NCI-H1436 (cell line): ENCODE data around the gene GBP7.
"Not testable (repeated sequence)": the region's sequence is repeated elsewhere in the genome, so short reads cannot be mapped to it uniquely, and the experiment has no call there.

Experiments used
- DNase-seq: peaks from one replicate; lab custom pipeline; 2025; lab: John Stamatoyannopoulos, UW

Gene GBP7

GRCh38 chr1:89170170-89171066 lies 5.4 kb downstream of the GBP7 start:
- no peak for DNase-seq

- no peak for DNase-seq
Measured at GRCh38 chr1:89169166-89169565, 6.6 kb downstream of the GBP7 start.

DNA sequence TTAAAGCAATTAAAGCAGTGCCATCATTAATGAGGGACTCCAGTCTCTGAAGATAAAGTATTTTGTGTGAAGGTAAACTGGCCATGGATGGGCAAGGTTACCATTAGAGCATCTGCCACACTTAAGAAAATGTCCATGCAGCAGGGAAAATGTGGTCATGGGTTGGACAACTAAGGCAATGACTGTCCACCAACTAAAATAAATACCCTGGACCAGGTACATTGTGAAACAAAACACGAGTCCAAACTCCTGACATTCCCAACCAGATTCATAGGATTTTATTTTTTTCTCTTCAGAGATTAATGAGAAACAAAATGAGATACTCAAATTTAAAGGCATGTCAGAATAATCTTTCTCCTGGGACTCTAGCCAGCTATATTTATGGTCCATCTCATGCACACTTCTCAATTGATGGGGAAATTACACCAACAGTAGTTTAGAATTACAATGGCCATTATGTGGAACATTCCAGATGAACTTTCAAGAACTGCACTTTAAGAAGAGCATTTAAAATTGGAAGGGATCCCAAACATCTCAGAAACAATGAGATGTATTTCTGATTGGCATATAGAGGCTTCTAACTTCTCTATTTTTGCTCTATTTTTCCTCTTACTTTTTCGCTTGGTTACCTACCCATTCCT lies 8.1 kb downstream of the GBP7 start:
- DNase-seq: no peak

- DNase-seq: no peak
Measured at GRCh38 chr1:89166705-89167104, 9.1 kb downstream of the GBP7 start.

GRCh38 chr1:89165811-89166210 lies 10.0 kb downstream of the GBP7 start:
- DNase-seq: no peak

GRCh38 chr1:89151047-89151446 lies 24.8 kb downstream of the GBP7 start:
- no peak for DNase-seq

- DNase-seq: no peak
Measured at GRCh38 chr1:89149976-89150375, 25.8 kb downstream of the GBP7 start.

DNA sequence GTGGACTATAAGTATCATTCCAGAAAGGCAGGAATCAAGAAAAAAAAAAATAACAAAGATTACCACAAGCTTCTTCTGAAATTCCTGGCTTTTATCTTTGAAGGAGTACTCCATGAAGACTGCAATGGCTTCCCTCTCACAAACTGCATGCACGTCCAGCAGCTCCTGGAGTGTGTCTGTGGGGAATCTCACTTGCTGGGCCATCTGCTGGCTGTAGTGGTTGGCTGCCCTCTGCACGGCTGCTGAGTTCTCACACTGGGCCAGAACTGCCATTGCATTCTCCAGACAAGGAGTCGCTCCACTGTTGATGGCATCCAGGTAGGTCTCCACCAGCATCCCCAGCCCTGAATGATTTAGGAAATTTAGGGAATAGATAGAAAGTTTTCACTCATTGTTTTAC lies 26.6 kb downstream of the GBP7 start:
- no peak for DNase-seq

DNA sequence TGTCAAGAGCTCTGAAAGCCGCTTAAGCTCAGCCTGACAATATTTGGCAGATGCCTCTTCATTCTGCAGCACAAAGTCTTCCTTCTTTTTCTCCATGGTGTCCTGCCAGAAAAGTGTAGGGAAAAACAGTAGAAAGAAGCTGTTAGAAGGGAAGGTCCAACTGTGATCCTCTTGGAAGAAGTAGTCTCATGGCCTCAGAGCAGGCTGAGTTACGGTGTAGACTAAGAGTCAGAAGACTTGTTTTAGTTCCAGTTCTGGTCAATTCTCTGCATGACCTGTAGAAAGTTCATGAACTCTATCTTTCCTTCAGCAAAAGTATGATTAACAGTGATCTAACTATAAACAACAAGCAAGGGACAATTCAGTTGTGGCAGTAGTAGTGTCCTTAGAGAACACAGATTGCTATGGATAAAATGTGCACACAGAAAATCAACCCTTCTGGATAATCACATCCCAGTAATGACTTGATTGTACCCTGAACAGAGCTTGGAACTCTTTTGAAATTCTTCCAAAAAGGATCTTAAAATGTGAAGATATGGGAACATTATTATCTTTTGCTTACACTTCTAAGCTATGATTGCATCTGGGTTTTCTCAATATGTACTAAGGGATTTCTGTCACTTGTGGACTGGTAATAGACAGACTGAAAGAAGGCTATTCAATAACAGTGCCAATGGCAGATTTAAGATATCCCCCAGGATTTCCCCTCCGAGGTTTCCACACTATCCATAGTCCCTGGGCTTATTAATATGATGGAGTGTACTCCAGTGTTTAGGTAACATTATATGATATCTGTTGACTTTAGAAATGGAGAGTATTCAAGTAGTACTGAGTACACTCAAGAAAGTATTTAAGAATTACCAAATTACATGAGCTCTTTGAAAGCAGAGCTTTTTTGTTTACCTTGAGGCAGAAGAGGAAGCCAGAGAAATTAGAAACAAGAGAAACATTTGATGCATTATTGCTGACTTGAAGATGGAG lies 27.8 kb downstream of the GBP7 start:
- DNase-seq: peak; percentile 3

DNA sequence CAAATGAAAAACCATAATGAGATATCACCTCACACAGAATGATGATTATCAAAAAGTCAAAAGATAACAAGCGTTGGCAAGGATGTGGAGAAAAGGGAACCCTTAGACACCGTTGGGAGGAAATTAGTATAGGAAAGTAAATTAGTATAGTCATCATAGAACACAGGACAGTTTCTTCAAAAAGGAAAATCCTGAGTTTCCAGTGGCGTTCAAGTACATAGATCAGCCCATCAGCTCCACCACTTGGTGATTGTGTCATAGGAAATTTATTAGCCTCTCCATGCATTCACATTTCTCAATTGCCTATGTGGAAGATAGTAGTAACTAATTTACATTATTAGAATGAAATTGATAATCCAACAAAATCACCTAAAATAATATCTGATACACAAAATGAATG lies 29.1 kb downstream of the GBP7 start:
- DNase-seq: no peak

GRCh38 chr1:89143484-89143883 lies 32.3 kb downstream of the GBP7 start:
- no peak for DNase-seq

DNA sequence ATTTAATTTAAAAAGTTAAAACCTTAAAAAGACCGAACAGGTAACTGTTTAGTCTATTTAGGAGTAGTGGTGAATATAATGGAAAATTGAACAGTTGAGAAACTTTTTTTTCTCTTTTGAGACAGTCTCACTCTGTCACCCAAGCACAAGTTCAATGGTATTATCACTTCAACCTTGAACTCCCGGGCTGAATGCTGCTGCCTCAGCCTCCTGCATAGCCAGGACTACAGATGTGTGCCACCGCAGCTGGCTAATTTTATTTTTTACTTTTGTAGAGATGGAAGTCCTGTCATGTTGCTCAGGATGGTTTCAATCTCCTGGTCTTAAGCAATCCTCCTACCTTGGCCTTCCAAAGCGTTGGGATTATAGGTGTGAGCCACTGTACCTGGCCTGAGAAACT lies 33.6 kb downstream of the GBP7 start:
- no peak for DNase-seq

GRCh38 chr1:89133747-89134146 lies 42.1 kb downstream of the GBP7 start:
- no peak for DNase-seq

GRCh38 chr1:89130716-89131115 lies 45.1 kb downstream of the GBP7 start:
- no peak for DNase-seq

GRCh38 chr1:89129911-89130310 lies 45.9 kb downstream of the GBP7 start:
- no peak for DNase-seq

DNA sequence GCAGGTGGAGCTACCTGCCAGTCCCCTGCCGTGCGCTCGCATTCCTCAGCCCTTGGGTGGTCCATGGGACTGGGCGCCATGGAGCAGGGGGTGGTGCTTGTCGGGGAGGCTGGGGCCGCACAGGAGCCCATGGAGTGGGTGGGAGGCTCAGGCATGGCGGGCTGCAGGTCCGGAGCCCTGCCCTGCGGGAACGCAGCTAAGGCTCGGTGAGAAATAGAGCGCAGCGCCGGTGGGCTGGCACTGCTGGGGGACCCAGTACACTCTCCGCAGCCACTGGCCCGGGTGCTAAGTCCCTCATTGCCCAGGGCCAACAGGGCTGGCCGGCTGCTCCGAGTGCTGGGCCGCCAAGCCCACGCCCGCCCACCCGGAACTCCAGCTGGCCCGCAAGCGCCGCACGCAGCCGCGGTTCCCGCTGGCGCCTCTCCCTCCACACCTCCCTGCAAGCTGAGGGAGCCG lies 47.8 kb downstream of the GBP7 start:
- DNase-seq: not testable (repeated sequence)

DNA sequence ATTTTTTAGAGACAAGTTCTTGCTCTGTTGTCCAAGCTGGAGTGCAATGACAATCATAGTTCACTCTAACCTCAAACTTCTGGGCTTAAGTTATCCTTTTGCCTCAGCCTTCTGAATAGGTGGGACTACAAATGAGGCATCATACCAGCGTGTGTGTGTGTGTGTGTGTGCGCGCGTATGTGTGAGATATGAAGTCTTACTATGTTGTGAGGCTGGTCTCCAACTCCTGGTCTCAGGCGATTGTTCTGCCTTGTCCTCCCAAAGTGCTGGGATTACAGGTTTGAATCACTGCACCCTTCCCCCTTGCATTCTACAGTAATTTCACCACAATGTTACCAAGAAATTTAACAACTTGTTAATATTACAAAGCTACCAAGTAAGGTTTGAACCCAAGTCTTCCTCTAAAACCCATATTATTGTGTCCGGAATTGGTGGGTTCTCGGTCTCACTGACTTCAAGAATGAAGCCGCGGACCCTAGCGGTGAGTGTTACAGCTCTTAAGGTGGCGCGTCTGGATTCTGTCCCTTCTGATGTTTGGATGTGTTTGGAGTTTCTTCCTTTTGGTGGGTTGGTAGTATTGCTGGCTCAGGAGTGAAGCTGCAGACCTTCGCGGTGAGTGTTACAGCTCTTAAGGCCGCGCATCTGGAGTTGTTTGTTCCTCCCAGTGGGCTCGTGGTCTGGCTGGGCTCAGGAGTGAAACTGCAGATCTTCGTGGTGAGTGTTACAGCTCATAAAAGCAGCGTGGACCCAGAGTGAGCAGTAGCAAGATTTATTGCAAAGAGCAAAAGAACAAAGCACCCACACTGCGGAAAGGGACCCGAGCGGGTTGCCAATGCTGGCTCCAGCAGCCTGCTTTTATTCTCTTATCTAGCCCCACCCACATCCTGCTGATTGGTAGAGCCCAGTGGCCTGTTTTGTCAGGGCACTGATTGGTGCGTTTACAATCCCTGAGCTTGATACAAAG lies 48.9 kb downstream of the GBP7 start:
- not testable (repeated sequence) for DNase-seq

DNA sequence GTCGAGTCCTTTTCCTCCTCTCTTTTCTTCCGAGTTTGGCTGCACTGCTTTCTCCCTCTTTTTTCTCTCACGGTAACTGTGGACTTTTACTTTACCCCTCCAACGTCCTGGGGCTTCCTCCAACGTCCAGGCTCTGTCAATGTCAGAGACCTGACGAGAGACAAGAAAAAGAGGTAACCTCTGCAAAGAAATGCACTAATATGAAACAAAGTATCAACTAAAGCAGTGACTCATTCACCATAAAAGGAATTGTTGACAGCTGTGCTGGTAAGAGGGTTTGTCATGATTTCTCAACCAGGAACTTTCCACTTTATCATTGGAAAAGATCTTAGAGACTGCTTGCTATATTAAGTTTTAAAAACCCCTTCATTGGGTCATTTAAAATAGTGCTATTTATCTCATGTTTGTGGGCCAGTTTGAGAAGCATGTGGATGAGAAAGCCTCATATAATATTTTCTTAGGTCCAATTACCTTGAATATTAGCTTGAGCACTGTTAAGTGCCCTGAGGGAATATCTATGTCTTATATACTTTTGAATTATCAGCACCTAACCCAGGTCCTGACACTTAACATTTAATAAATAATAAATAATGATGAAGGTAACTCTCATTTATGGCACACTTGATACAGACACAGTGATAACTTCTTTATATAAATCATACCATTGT lies 49.8 kb downstream of the GBP7 start, which contains the start of gene GBP2:
Gene GBP2, minus strand, starts transcription at position 202 of the 668 bp plus-strand sequence. CDS start 4,148 bp downstream, outside the sequence.
- no peak for DNase-seq

DNA sequence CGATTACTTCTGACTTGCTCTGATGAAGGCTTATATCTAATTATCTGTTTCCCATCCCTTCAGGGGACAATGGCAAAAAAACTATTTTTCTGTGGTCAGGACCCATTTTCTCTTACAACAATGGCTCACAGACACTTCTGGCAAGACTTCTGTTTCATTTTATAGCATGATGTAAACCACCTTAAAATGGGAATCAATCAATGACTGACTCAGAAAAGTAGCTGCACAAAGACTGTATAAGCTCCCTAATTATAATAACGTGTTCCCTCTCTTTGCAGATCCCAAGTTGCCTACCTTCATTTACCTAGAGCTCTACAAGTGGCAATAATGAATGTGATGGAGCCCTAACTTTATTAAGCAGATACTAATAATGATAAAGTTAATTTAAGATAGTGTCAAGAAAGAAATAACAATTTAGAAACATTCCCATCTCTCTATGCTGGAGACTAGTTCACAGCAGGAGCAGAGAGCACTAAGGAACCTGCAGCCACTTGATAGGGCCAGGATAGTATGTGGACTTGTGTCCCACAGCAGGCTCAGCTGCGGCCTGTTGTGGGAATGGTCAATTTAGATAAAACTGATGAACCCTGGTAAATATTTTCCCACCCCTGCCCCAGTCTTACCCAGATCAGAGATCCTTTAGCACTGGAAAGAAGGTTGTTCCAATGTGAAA lies 50.4 kb downstream of the GBP7 start:
- no peak for DNase-seq

DNA sequence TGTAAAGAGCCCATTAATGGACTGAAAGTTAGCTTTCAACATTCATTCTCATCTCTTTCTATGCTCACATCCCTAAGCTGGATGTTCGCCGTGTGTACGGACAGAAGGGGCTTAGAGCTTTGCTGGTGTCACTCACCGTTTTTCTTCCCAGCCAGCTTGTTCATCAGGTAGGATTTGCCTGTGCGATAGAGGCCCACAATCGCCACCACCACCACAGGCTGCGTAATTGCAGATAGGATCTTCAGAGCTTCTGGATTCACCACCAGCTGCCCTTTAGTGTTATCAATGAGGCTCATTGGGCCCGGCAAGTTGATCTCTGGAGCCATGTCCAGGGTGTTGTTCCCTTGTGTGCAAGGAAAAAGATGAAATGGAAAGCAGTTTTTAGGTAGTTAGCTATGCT lies 54.2 kb downstream of the GBP7 start:
- DNase-seq: no peak
